Colonic mucosa (tissue), 4 donors: ENCODE data around the gene KIAA1191. TPM values are rescaled to one million over a fixed set of nuclear protein-coding genes. Genes with fewer than 3 reads are reported as not detected.

Source experiments
- DNase-seq: peaks from one replicate; pipeline ENCODE4 v3.0.0-alpha.2; 2020
- H3K27ac ChIP-seq: fragments of 200-600 bp; one replicate; pipeline ENCODE4 v1.8.0; 2021
- H3K27me3 ChIP-seq: fragments of 200-600 bp; one replicate; pipeline ENCODE4 v1.8.0; 2021
- H3K36me3 ChIP-seq: fragments of 200-600 bp; one replicate; pipeline ENCODE4 v1.8.0; 2021
- H3K4me1 ChIP-seq: fragments of 200-600 bp; one replicate; pipeline ENCODE4 v1.8.0; 2021; ENCODE audit warnings: mild to moderate bottlenecking
- H3K4me3 ChIP-seq: fragments of 200-600 bp; one replicate; pipeline ENCODE4 v1.8.0; 2021
- H3K9ac ChIP-seq, 2 donors: one replicate each; pipeline ENCODE4 v1.7.0; 2013; ENCODE audit warnings: control low read depth in 2 of 2, low read depth in 2 of 2, low read length in 2 of 2
- H3K9me3 ChIP-seq: fragments of 200-600 bp; one replicate; pipeline ENCODE4 v1.8.0; 2021
- intact Hi-C: fragments of 100-400 bp; cut with DNase I; formaldehyde crosslinking; loops from one replicate; pipeline ENCODE4 v1.14.1; 2022
- total RNA-seq, 2 donors: library from RNA; stranded (reverse); fragmentation: NEBNext Ultra II Directional in 1 of 2; extraction: Animal tissue kit (Norgen Biotek cat#: 25700) in 1 of 2; gene quantifications; one replicate each; pipeline ENCODE4 v1.2.1, GENCODE V29; 2021
- TF ChIP-seq, protein P1 (sequence below): fragments of 200-600 bp; IDR thresholded peaks from one replicate; pipeline ENCODE4 v1.8.0; 2022; ENCODE audit warnings: antibody characterized with exemption, mild to moderate bottlenecking
- donor health status: healthy.
- donor health status: DM: no; HTN: no; CAD: no.
- donor health status: DM: no; HTN: no; CAD: no.

The KIAA1191 gene
- total RNA-seq, 2 donors from 2014 or later, result 57.4 to 89.1 TPM

DNA sequence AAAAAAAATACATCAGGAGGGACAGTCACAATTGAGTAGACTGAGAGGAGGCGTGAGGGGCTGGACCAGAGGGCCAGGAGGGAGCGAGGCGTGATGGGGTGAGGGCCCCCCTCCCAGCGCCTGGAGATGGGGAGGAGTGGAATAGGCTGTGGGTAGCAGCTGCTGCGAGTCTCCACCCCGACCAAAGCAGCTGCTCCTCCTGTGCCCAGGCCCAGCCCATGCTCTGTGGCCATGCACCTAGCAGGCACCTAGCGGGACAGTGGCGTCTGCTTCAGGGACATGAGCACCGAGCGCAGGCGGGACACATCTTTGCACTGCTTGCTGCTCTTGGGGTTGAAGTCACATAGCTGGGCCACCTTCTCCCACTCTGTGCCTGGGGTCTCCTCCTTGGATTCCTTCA lies 31.0 kb upstream of the KIAA1191 start:
- TF ChIP-seq, protein P1, sequence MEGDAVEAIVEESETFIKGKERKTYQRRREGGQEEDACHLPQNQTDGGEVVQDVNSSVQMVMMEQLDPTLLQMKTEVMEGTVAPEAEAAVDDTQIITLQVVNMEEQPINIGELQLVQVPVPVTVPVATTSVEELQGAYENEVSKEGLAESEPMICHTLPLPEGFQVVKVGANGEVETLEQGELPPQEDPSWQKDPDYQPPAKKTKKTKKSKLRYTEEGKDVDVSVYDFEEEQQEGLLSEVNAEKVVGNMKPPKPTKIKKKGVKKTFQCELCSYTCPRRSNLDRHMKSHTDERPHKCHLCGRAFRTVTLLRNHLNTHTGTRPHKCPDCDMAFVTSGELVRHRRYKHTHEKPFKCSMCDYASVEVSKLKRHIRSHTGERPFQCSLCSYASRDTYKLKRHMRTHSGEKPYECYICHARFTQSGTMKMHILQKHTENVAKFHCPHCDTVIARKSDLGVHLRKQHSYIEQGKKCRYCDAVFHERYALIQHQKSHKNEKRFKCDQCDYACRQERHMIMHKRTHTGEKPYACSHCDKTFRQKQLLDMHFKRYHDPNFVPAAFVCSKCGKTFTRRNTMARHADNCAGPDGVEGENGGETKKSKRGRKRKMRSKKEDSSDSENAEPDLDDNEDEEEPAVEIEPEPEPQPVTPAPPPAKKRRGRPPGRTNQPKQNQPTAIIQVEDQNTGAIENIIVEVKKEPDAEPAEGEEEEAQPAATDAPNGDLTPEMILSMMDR, result no peak
- no peaks in the 10 kb centered on the region for H3K36me3 ChIP-seq
- no peaks in the 10 kb centered on the region for H3K27me3 ChIP-seq
- H3K9me3 ChIP-seq, result no peaks in the 10 kb centered on the region
- intact Hi-C loops, result no loop called here
- peaks cover 3% of the 10 kb centered on the region for H3K4me1 ChIP-seq
- H3K4me3 ChIP-seq, result no peak overlapping the region
- no peak overlapping the region for H3K27ac ChIP-seq
- no peak overlapping the region for H3K9ac ChIP-seq
- no peak for DNase-seq

DNA sequence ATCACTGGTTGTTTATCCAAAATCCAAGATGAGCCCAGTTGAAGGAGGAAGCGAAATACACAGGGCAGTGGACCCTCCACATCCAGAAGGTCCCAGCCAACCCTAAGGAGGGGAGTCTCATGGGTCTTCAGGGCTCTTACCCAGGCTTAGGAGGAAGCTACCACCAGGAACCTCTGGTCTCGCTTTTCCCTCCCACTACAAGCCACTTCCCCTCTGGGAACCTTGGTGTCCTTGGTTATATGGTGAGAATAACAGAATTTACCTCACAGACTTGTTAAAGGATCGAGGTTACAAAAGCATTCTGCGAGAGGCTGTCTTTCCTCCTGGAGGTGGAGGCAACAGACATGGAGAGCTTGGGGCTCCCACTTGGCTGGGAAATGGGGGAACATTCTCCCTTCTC lies 30.4 kb upstream of the KIAA1191 start:
- H3K27ac ChIP-seq, result no peak overlapping the region

DNA sequence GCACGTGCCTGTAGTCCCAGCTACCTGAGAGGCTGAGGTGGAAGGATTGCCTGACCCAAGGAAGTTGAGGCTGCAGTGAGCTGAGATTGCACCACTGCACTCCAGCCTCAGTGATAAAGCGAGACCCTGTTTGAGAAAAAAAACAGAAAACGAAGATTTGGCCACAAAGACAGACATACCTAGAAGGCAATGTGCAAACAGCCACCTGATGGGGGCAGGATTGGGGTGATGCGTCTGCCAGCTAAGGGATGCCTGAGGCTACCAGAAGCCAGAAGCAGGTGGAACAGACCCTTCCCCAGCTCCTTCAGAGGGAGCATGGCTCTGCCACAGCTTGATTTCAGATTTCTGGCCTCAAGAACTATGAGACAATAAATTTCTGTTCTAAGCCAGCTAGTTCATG lies 29.9 kb upstream of the KIAA1191 start:
- H3K27me3 ChIP-seq, result no peaks in the 10 kb centered on the region
- H3K9me3 ChIP-seq, result no peaks in the 10 kb centered on the region
- intact Hi-C loops, result no loop called here
- no peak overlapping the region for H3K4me3 ChIP-seq
- H3K9ac ChIP-seq, result no peak overlapping the region
- TF ChIP-seq, protein P1, result no peak
- H3K4me1 ChIP-seq, result peaks cover 5% of the 10 kb centered on the region
- DNase-seq, result no peak
- no peak overlapping the region for H3K27ac ChIP-seq
- H3K36me3 ChIP-seq, result no peaks in the 10 kb centered on the region

More for the DNA sequence above, 30.4 kb upstream of the KIAA1191 start:
- Histone ChIP-seq H3K9me3 (no peaks in the 10 kb centered on the region), H3K4me1 (peaks cover 5% of the 10 kb centered on the region), H3K4me3 (no peak overlapping the region), H3K36me3 (no peaks in the 10 kb centered on the region), H3K27me3 (no peaks in the 10 kb centered on the region), H3K9ac (no peak overlapping the region)
- no peak for DNase-seq
- TF ChIP-seq, protein P1, result no peak
- intact Hi-C loops, result no loop called here

DNA sequence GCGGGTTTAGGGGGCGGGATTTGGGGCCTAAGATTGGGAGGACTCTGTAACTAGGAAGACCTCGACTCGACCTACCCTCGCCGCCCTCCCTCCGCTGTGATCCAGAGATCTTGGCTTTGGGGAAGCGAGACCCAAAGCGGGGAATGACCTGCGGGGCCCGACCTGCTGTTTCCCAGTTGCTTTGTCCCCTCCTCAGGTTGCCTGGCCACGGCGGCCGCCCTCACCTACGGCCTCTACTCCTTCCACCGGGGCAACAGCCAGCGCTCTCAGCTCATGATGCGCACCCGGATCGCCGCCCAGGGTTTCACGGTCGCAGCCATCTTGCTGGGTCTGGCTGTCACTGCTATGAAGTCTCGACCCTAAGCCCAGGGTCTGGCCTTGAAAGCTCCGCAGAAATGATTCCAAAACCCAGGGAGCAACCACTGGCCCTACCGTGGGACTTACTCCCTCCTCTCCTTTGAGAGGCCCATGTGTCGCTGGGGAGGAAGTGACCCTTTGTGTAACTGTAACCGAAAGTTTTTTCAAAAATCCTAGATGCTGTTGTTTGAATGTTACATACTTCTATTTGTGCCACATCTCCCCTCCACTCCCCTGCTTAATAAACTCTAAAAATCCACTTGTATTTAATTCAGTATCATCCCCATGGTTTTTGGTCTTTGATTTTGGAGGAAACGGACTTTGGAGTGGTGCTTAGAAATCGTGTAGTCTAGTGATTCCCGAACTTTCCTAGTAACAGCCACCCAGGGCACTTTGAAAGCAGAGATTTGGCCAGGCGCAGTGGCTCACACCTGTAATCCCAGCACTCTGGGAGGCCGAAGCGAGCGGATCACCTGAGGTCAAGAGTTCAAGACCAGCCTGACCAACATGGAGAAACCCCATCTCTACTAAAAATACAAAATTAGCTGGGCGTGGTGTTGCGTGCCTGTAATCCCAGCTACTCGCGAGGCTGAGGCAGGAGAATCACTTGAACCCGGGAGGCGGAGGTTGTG lies 27.9 kb upstream of the KIAA1191 start:
- no peak for DNase-seq

DNA sequence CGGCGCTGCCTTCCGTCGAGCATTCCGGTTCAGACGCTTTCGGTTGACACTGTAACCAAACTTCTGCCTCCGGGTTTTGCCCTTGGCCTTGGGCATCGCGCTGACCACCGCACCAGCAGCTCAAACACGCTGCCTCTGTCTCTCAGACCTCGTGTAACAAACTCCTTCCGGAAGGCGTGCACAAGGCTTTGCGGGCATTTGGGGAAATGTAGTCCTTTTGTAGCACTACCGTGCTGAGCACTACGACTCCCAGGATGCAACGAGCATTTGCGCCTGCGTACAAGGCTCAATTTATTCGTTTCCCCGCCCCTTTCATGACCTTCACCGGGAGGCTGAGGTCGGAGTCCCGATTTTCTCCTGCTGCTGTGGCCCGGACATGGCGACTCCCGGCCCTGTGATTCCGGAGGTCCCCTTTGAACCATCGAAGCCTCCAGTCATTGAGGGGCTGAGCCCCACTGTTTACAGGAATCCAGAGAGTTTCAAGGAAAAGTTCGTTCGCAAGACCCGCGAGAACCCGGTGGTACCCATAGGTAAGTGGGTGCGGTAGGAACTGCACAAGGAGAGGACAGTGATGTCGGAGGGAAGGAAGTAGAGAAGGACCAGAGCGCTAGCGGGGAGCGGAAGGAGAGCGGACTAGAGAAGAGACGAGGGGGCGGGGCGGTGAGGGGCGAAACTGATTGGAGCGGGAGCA lies 27.0 kb upstream of the KIAA1191 start, which contains the start of the genes HIGD2A and NOP16:
Gene HIGD2A, plus strand, starts transcription at position 308 of the 691 bp plus-strand sequence. Its CDS starts 69 bp downstream, at position 377.
Gene NOP16, minus strand, starts transcription at position 155 of the 691 bp plus-strand sequence. Its CDS starts 59 bp downstream, at position 96.
- TF ChIP-seq, protein P1, result no peak
- Histone ChIP-seq H3K27ac (peak within 1 kb of the TSS; percentile 91), H3K4me3 (peak within 1 kb of the TSS; percentile 92), H3K36me3 (no peaks in the 10 kb centered on the region), H3K27me3 (no peaks in the 10 kb centered on the region), H3K9me3 (no peaks in the 10 kb centered on the region), H3K4me1 (peaks cover 5% of the 10 kb centered on the region), H3K9ac (peak within 1 kb of the TSS; percentile 75 to 97)
- DNase-seq, result peak; percentile 100
- intact Hi-C loops, result no loop called here

More for the DNA sequence above, 27.9 kb upstream of the KIAA1191 start:
- Histone ChIP-seq H3K4me1 (peaks cover 5% of the 10 kb centered on the region), H3K27ac (peak overlapping the region; percentile 91), H3K27me3 (no peaks in the 10 kb centered on the region), H3K36me3 (no peaks in the 10 kb centered on the region), H3K9ac (peak overlapping the region; percentile 75 to 97), H3K4me3 (peak overlapping the region; percentile 92), H3K9me3 (no peaks in the 10 kb centered on the region)
- intact Hi-C loops, result no loop called here
- TF ChIP-seq, protein P1, result no peak
